K562 (cell line): Measurements from ENCODE around the gene UQCR11. TPM values are rescaled to one million over a fixed set of nuclear protein-coding genes. Genes with fewer than 3 reads are reported as not detected.
A peak's percentile ranks its signal among the peaks of the same experiment; 100 is the strongest.

Experiments
- ATAC-seq: fragments of 200-7000 bp; cut with Tn5 transposase; 3 replicates; pipeline ENCODE4 v1.9.1; 2020; ENCODE audit warnings: moderate library complexity
- BruUV-seq: library from RNA; stranded (reverse); fragments of 400-500 nt; replicated peaks from 2 replicates; lab custom pipeline; 2021; lab: Mats Ljungman, UMichigan
- CTCF ChIA-PET: fragments of 300-600 bp; formaldehyde crosslinking; extraction: SDS; loops from one replicate; lab custom pipeline; 2021; ENCODE audit warnings: low intra/inter-chr PET ratio; lab: Yijun Ruan, JAX
- POLR2A ChIA-PET: fragments of 300-600, 350-650 bp; sonication (Branson Sonifier 250); formaldehyde crosslinking; extraction: SDS; loops from one replicate; lab custom pipeline; 2021; ENCODE audit warnings: antibody characterized with exemption, inconsistent platforms; lab: Yijun Ruan, JAX
- DNase-seq, 4 experiments: peaks; one replicate each; pipeline versions ENCODE4 v3.0.0 to v3.0.0-alpha.2; 2011 to 2018; ENCODE audit warnings: low spot score in 3 of 4, mixed read lengths in 3 of 4; ENCODE audit errors: extremely low read depth in 1 of 4
- FAIRE-seq: peaks from 2 replicates; lab custom pipeline; 2011; peaks lifted over from hg19 to GRCh38; lab: Jason Lieb, UNC
- H2AFZ ChIP-seq: 2 replicates; pipeline ENCODE4 v1.6.0; 2011; ENCODE audit warnings: low read depth, low read length, control low read depth, inconsistent platforms
- H3K27ac ChIP-seq: fragments of 200-600 bp; 3 replicates; pipeline ENCODE4 v1.8.0; 2011; ENCODE audit warnings: low read depth, mild to moderate bottlenecking, control low read depth, inconsistent platforms, low read length, moderate library complexity, mixed read lengths; ENCODE audit errors: extremely low read depth
- H3K27me3 ChIP-seq, 2 experiments: fragments of 300-600 bp in 1 of 2; 2 replicates in 1 of 2; 3 replicates in 1 of 2; pipeline versions ENCODE4 v1.6.0 to v1.8.0; 2011; ENCODE audit warnings: inconsistent platforms in 2 of 2, low read length in 2 of 2, mild to moderate bottlenecking in 1 of 2, mixed read lengths in 1 of 2, moderate library complexity in 1 of 2; ENCODE audit not compliant: control insufficient read depth in 2 of 2, insufficient read depth in 2 of 2
- H3K36me3 ChIP-seq: fragments of 300-600 bp; 3 replicates; pipeline ENCODE4 v1.8.0; 2011; ENCODE audit warnings: mild to moderate bottlenecking, low read length, inconsistent platforms; ENCODE audit not compliant: control insufficient read depth, insufficient read depth
- H3K4me1 ChIP-seq, 2 experiments: fragments of 200-600 bp in 1 of 2; replicated peaks in 1 of 2; 2 replicates in 1 of 2; 3 replicates in 1 of 2; pipeline versions ENCODE4 v1.5.1 to v1.8.0; 2011; ENCODE audit warnings: inconsistent platforms in 2 of 2, low read length in 2 of 2, mild to moderate bottlenecking in 1 of 2, mixed read lengths in 1 of 2, moderate library complexity in 1 of 2; ENCODE audit not compliant: control insufficient read depth in 2 of 2, insufficient read depth in 2 of 2
- H3K4me2 ChIP-seq: 2 replicates; pipeline ENCODE4 v1.6.1; 2011; ENCODE audit warnings: low read length, control low read depth, inconsistent platforms, mixed read lengths; ENCODE audit not compliant: insufficient read depth
- H3K4me3 ChIP-seq: fragments of 200-600 bp; sonication (generic), shearing (Covaris generic); 2 replicates; pipeline ENCODE4 v1.5.1; 2016; ENCODE audit warnings: control low read depth, inconsistent platforms
- H3K79me2 ChIP-seq: fragments of 200-600 bp; 3 replicates; pipeline ENCODE4 v1.8.0; 2011; ENCODE audit warnings: low read length, inconsistent platforms; ENCODE audit not compliant: control insufficient read depth, insufficient read depth
- H3K9ac ChIP-seq, 2 experiments: 2 replicates each; pipeline versions ENCODE4 v1.6.0 to v1.6.1; 2011; ENCODE audit warnings: low read depth in 2 of 2, low read length in 2 of 2, control low read depth in 1 of 2, inconsistent platforms in 1 of 2, mild to moderate bottlenecking in 1 of 2, mixed read lengths in 1 of 2; ENCODE audit not compliant: insufficient read depth in 1 of 2
- H3K9me1 ChIP-seq: one replicate; pipeline ENCODE4 v1.6.0; 2011; ENCODE audit warnings: inconsistent platforms, mild to moderate bottlenecking, low read length, moderate library complexity; ENCODE audit not compliant: control insufficient read depth, insufficient read depth
- H3K9me3 ChIP-seq: replicated peaks from 2 replicates; pipeline ENCODE4 v1.5.1; 2011; ENCODE audit warnings: low read depth, low read length, inconsistent platforms; ENCODE audit not compliant: control insufficient read depth, insufficient read depth
- H4K20me1 ChIP-seq: replicated peaks from 2 replicates; pipeline ENCODE4 v1.6.1; 2011; ENCODE audit warnings: low read length, inconsistent platforms, mixed read lengths; ENCODE audit not compliant: control insufficient read depth, insufficient read depth
- MYBL2 ChIP-seq, 2 experiments: fragments of 450-650 bp in 1 of 2; sonication (generic) in 1 of 2; formaldehyde crosslinking in 1 of 2; IDR thresholded peaks; 2 replicates each; pipeline versions ENCODE4 v1.6.1 to v1.8.1; 2017 to 2022; ENCODE audit warnings: borderline replicate concordance in 1 of 2, inconsistent platforms in 1 of 2, low read depth in 1 of 2, mild to moderate bottlenecking in 1 of 2, missing genetic modification reagents in 1 of 2, moderate library complexity in 1 of 2
- POLR2G ChIP-seq: fragments of 200-400 bp; formaldehyde crosslinking; IDR thresholded peaks from 2 replicates; pipeline ENCODE4 v1.6.1; 2017; ENCODE audit warnings: low read depth, mild to moderate bottlenecking, antibody characterized with exemption, low read length, moderate library complexity
- RBFOX2 ChIP-seq: fragments of 200-400 bp; formaldehyde crosslinking; IDR thresholded peaks from 2 replicates; pipeline ENCODE4 v1.6.1; 2017; ENCODE audit warnings: low read depth, mild to moderate bottlenecking, low read length, moderate library complexity
- WGBS: fragments of 100-300 bp; shearing (Covaris generic); methylation state at CpG from one replicate; pipeline ENCODE4 v1.1.6; 2016; ENCODE audit warnings: low coverage, mixed read lengths; ENCODE audit not compliant: insufficient coverage; ENCODE audit errors: missing lambda C conversion rate; 5-methylcytosine and 5-hydroxymethylcytosine counted together
- in situ Hi-C: fragments of 300-500 bp; cut with MboI; formaldehyde crosslinking; loops from 4 replicates; pipeline ENCODE4 v1.15.0; 2018; ENCODE audit warnings: inconsistent platforms, mixed read lengths
- intact Hi-C: fragments of 100-400 bp; cut with micrococcal nuclease; formaldehyde crosslinking; loops from 2 replicates; pipeline ENCODE4 v1.14.2; 2022
- polyA plus RNA-seq, 8 experiments: library from polyadenylated mRNA; depleted of rRNA in 4 of 8; stranded (reverse) in 5 of 8; unstranded in 3 of 8; fragments of >200 nt; fragmentation: Nextera tagmentation in 2 of 8; fragmentation: Illumina TruSeq in 1 of 8; extraction: Ambion mirVana in 2 of 8; extraction: Trizol in 1 of 8; gene quantifications; 2 replicates each; pipeline versions ENCODE4 v1.2.1 to v1.2.3, GENCODE V29; 2011 to 2014; ENCODE audit warnings: inconsistent platforms in 1 of 8, missing spikeins in 1 of 8
- total RNA-seq, 7 experiments: library from RNA; depleted of rRNA in 6 of 7; stranded (reverse); fragments of >200 nt in 6 of 7; fragmentation: Illumina TruSeq in 2 of 7; extraction: Trizol in 2 of 7; gene quantifications; 2 replicates each; pipeline versions ENCODE4 v1.2.1 to v1.2.3, GENCODE V29; 2011 to 2021; ENCODE audit warnings: low replicate concordance in 1 of 7

The UQCR11 gene
- total and polyA plus RNA-seq, 9 of the 15 experiments (the other 6 are each of a cell fraction or from before 2014, with no cell fraction given) = 57.6 to 394 (median 259) TPM

- BruUV-seq = no TSS peak
- H3K4me3 ChIP-seq = no peak overlapping the region
- H3K9ac ChIP-seq = no peak overlapping the region
- H3K4me1 ChIP-seq = peaks cover 0 to 54% of the 10 kb centered on the region in 2 experiments; a peak in 2 of 5 replicates
- ChIA-PET CTCF (no interaction called here), POLR2A (interaction anchor here (1.3 kb wide), 1 partner anchor 17 kb away, joined by 3 read pairs; no protein-coding TSS in a partner anchor)
- in situ Hi-C loops (no loop called here), intact Hi-C loops (no loop called here)
- no peaks in the 10 kb centered on the region for H3K9me1 ChIP-seq
- peaks cover 94% of the 10 kb centered on the region for H3K36me3 ChIP-seq
- no peak for DNase-seq
- no peak for TF ChIP-seq MYBL2 (IDR thresholded peaks at IDR 0.05; ENCODE audit: low read depth)
- no peak for TF ChIP-seq MYBL2 (CRISPR knock-in tag; IDR thresholded peaks at IDR 0.05; ENCODE audit: borderline replicate concordance)
- peak; percentile 24; the same call in 1 of the 2 replicates for TF ChIP-seq RBFOX2
- peak; percentile 27; the same call in 1 of the 2 replicates for TF ChIP-seq POLR2G
- FAIRE-seq = no peak
- no peaks in the 10 kb centered on the region for H4K20me1 ChIP-seq
- ATAC-seq = no peak
- no peaks in the 10 kb centered on the region for H3K9me3 ChIP-seq
- no peaks in the 10 kb centered on the region for H3K79me2 ChIP-seq
- no peak overlapping the region for H3K4me2 ChIP-seq
- H2AFZ ChIP-seq = no peak overlapping the region
- no peak overlapping the region for H3K27ac ChIP-seq
- 92% methylated on average over 16 of the region's 41 CpGs for WGBS
- H3K27me3 ChIP-seq = no peaks in the 10 kb centered on the region
These were observed 10.0 kb upstream of the UQCR11 start for GRCh38 chr19:1615156-1615765.
